Fibroblast of villous mesenchyme (primary cell): ENCODE measurements around the gene ZNF534. TPM values are rescaled to one million over a fixed set of nuclear protein-coding genes. Genes with fewer than 3 reads are reported as not detected.
"Not testable (repeated sequence)": the region's sequence is repeated elsewhere in the genome, so short reads cannot be mapped to it uniquely, and the experiment has no call there.

ENCODE experiments used
- DNase-seq: peaks from one replicate; pipeline ENCODE4 v3.0.0-alpha.2; 2010; ENCODE audit warnings: low read depth
- H3K4me3 ChIP-seq: 2 replicates; pipeline ENCODE4 v1.5.1; 2011; ENCODE audit warnings: low read depth, mild to moderate bottlenecking, low read length
- CTCF ChIP-seq: IDR thresholded peaks from 2 replicates; pipeline ENCODE4 v1.5.1; 2012; ENCODE audit warnings: low read depth, mild to moderate bottlenecking, low read length; ENCODE audit not compliant: insufficient read depth
- total RNA-seq: library from RNA; depleted of rRNA; stranded (reverse); fragments of >200 nt; gene quantifications from 2 replicates; pipeline ENCODE4 v1.2.3, GENCODE V29; 2012

Gene ZNF534
- total RNA-seq, 1 donor: not detected

GRCh38 chr19:52474351-52475127 is 45.6 kb downstream of the ZNF534 start:
- no peak overlapping the region for H3K4me3 ChIP-seq
- TF ChIP-seq CTCF: no peak
- no peak for DNase-seq

- not testable (repeated sequence) for H3K4me3 ChIP-seq, DNase-seq
These were observed 55.3 kb downstream of the ZNF534 start for GRCh38 chr19:52484111-52484743.

- not testable (repeated sequence) for H3K4me3 ChIP-seq, DNase-seq
These were observed 56.1 kb downstream of the ZNF534 start for GRCh38 chr19:52485064-52485463.

GRCh38 chr19:52485561-52486240 is 56.8 kb downstream of the ZNF534 start:
- not testable (repeated sequence) for H3K4me3 ChIP-seq, DNase-seq

- no peak for DNase-seq
- TF ChIP-seq CTCF: no peak
- H3K4me3 ChIP-seq: no peak overlapping the region
These were observed 63.4 kb downstream of the ZNF534 start for GRCh38 chr19:52492201-52492993.

GRCh38 chr19:52492994-52493470 is 64.1 kb downstream of the ZNF534 start:
- peak; percentile 10 for DNase-seq
- TF ChIP-seq CTCF: no peak
- H3K4me3 ChIP-seq: no peak overlapping the region

- TF ChIP-seq CTCF: no peak
- H3K4me3 ChIP-seq: no peak overlapping the region
- DNase-seq: no peak
These were observed 65.6 kb downstream of the ZNF534 start for GRCh38 chr19:52494518-52494917.

GRCh38 chr19:52498571-52498970 is 69.6 kb downstream of the ZNF534 start:
- no peak overlapping the region for H3K4me3 ChIP-seq
- no peak for TF ChIP-seq CTCF
- no peak for DNase-seq

- DNase-seq, H3K4me3 ChIP-seq: not testable (repeated sequence)
These were observed 71.5 kb downstream of the ZNF534 start for GRCh38 chr19:52500474-52500873.

- DNase-seq, H3K4me3 ChIP-seq: not testable (repeated sequence)
These were observed 72.0 kb downstream of the ZNF534 start for GRCh38 chr19:52500991-52501390.
